Choroid plexus epithelial cell (primary cell): ENCODE data around the gene PFDN6.
"Not testable (repeated sequence)": the region's sequence is repeated elsewhere in the genome, so short reads cannot be mapped to it uniquely, and the experiment has no call there.

Source experiments
- DNase-seq: peaks from one replicate; pipeline ENCODE4 v3.0.0-alpha.2; 2010; ENCODE audit warnings: low read depth
- H3K4me3 ChIP-seq: 2 replicates; pipeline ENCODE4 v1.5.1; 2011; ENCODE audit warnings: low read depth, mild to moderate bottlenecking, control low read depth, low read length, moderate library complexity
- TF ChIP-seq, protein P1 (sequence below): conservative IDR thresholded peaks from 2 replicates; pipeline ENCODE4 v1.5.1; 2011; ENCODE audit warnings: low read depth, mild to moderate bottlenecking, control low read depth, inconsistent platforms, low read length, moderate library complexity

Gene PFDN6

GRCh38 chr6:33249732-33250630, 39.4 kb upstream of the PFDN6 start:
- peak; percentile 76 for DNase-seq
- TF ChIP-seq, protein P1, sequence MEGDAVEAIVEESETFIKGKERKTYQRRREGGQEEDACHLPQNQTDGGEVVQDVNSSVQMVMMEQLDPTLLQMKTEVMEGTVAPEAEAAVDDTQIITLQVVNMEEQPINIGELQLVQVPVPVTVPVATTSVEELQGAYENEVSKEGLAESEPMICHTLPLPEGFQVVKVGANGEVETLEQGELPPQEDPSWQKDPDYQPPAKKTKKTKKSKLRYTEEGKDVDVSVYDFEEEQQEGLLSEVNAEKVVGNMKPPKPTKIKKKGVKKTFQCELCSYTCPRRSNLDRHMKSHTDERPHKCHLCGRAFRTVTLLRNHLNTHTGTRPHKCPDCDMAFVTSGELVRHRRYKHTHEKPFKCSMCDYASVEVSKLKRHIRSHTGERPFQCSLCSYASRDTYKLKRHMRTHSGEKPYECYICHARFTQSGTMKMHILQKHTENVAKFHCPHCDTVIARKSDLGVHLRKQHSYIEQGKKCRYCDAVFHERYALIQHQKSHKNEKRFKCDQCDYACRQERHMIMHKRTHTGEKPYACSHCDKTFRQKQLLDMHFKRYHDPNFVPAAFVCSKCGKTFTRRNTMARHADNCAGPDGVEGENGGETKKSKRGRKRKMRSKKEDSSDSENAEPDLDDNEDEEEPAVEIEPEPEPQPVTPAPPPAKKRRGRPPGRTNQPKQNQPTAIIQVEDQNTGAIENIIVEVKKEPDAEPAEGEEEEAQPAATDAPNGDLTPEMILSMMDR: no peak
- H3K4me3 ChIP-seq: peak overlapping the region; percentile 78

DNA sequence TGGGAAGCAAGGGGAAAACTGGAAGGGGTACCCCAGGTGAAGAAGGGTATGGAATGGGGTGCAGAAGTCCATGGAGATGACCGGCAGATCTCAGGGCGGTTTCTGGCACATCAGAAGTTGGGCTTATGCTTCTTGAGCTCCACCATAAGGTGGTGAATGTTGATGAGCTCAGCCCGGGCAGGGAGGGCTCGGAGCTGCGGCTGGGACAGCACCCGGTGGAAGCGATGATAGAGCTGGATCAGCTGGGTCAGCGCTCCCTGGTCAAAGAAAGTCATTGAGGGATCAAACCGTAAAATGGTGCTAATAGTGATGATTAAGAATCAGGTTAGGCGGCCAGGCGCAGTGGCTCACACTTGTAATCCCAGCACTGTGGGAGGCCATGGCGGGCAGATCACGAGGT, 38.7 kb upstream of the PFDN6 start:
- no peak overlapping the region for H3K4me3 ChIP-seq
- no peak for DNase-seq
- TF ChIP-seq, protein P1: no peak

GRCh38 chr6:33251395-33252012, 37.9 kb upstream of the PFDN6 start:
- no peak overlapping the region for H3K4me3 ChIP-seq
- peak; percentile 22 for DNase-seq
- TF ChIP-seq, protein P1: no peak

DNA sequence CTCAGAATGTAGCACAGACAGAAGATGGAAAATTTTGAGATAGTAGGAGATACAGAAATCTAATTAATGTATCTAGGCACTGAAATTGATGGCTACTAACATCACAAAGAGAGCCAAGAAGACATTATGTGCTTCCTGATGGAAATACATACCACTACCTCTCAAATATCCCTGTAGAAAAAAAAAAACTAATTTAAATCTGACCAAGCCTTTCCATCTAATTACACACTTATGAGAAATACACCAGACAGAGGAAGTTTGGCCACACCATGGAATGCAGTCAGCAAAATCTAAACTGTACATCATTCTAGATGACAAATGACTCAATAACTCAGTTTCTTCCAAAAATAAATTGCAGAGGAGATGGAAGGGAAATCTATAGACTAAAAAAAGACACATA, 36.6 kb upstream of the PFDN6 start:
- no peak for DNase-seq
- no peak overlapping the region for H3K4me3 ChIP-seq
- TF ChIP-seq, protein P1: no peak

DNA sequence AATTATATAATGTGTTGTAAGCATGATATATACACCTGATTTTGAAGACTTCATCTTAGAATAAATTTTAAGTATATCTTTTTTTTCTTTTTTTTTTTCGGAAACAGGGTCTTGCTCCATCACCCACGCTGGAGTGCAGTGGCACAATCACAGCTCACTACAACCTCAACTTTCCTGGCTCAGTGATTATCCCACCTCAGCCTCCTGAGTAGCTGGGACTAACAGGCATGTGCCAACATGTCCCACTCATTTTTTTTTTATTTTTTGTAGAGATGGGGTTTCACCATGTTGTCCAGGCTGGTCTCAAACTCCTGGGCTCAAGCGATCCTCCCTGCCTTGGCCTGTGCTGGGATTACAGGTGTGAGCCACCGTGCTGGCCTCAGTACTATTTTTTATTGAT, 34.8 kb upstream of the PFDN6 start:
- no peak for DNase-seq
- no peak overlapping the region for H3K4me3 ChIP-seq
- TF ChIP-seq, protein P1: no peak

GRCh38 chr6:33259032-33259431, 30.4 kb upstream of the PFDN6 start:
- H3K4me3 ChIP-seq: no peak overlapping the region
- DNase-seq: no peak
- TF ChIP-seq, protein P1: no peak

- H3K4me3 ChIP-seq, DNase-seq: not testable (repeated sequence)
These were observed 26.9 kb upstream of the PFDN6 start for GRCh38 chr6:33262490-33262889.
